Measurements from ENCODE around the gene SPTLC1.
A peak's percentile ranks its signal among the peaks of the same experiment; 100 is the strongest.
"Not testable (repeated sequence)": the region's sequence is repeated elsewhere in the genome, so short reads cannot be mapped to it uniquely, and the experiment has no call there.

Gene SPTLC1

DNA sequence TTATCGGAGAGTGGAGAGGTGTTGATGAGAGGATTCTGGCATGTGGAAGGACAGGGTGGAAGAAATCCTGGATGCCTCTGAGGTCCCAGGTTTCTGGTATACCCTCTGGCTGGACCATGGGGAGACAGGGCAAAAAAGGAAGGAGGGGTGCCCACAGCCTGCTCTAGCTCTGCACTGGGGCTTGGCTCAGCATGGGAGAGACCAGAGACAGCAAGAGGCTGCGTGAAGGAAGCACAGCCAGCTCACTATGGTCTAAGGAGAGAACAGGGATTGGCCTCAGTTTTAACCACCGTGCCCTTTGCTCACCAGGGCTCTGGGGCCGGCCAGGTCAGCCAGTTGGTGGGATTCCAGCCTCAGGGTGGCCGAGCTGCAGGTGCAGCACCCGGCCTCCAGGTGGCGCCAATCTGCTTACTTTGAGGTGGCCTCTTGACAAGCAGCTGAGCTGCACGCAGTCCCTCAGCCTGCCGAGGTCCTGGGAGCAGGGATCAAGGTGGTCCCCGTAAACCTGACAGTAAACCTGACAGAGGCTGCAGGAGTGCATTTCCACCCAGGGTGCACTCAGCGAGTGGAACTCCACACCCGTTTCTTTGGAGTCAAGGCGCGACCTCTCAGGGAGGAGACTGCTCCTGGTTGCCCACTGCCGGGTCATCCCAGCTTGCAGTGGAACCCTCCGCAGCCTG is 25.0 kb upstream of the SPTLC1 start:
- DNase-seq, result peak; percentile 72

DNA sequence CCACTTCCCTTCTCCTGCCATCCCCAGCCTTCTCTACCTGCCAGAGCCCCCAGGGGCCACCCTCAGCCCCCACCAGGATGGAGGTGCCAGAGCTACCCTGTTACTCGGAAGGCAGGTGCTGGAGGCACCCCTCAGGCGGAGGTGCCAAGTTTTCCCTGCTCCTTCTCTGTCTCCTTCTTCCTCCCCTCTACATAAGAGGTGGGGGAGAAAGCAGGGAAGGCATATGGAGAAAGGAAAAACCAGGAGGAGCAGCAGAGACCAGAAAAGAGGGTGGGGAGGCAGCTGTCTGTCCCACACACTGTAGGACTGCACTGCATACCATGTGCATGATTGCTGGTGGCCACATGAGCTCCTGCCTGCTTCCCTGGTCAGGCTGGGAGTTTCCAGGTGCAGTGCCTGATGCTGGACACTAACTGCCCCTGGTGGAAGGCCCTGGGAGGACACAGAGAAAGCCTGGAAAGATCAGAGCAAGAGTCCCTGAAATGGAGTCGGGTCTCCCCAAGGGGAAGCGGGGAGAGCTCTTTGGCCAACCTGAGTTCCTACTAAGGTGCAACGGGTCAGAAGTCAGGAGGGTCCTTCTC is 23.8 kb upstream of the SPTLC1 start:
- DNase-seq, result not testable (repeated sequence)

DNA sequence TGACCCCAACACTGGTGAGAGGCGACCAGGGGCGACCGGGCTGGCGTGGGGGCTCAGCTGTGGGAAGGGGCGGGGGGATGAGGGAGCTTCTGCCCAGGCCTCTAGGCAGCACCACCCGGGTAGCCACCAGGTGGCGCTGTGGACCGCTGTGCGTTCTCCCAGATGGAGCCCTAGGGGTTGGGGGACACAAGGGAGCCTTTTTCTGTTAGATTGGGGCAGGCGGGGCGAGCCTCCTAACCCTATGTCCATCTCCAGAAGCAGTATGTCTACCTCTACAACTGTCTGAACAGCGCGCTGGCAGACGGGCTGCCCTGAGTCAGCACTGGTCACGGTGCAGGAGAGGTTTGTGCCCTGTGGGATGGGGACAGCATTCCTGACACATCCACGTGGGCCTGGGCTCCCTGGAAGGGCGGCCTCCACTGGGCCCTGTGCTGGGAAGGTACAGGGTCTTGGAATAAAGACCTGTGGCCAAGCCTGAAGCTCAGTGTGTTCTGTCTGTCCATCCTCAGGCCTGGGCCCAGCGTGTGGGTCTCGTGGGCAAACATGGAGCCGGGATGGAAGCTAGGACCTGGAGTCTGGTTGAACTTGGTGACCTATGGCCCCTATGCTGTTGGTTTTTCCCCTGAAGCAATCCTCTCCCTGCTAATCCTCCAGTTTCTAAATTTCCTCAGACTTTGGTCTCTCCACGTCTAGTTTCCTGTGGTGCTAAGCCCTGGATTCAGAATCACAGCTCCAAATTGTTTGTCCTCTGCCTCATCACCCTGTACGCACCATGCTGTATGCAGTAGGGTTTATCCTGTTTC is 23.1 kb upstream of the SPTLC1 start:
- peak; percentile 76 for DNase-seq

DNA sequence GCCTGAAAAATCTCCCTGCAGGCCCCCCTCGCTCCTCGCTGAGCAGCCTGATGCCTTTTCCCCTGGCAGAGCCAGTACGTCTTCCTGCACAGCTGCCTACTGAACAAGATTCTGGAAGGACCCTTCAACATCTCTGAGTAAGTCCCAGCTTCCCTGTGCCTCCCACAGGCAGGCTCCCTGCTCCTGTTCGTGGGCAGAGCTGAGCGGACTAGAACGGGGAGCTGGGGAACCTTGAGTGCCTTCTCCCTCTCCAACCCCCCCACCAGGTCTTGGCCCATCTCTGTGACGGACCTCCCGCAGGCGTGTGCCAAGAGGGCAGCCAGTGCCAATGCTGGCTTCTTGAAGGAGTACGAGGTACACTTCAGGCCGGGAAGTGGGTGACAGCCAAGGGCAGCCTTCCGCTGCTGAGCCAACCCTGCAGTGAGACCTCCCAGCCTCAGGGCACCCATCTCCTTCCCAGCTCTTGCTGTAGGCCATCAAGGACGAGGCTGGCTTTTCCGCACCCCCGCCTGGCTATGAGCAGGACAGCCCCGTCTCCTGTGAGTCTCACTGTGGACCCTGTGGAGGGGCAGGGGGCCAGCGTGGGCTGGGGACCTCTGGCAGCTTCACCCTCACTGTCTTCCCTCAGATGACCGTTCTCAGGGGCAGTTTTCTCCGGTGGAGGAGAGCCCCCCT is 21.1 kb upstream of the SPTLC1 start:
- no peak for DNase-seq

DNA sequence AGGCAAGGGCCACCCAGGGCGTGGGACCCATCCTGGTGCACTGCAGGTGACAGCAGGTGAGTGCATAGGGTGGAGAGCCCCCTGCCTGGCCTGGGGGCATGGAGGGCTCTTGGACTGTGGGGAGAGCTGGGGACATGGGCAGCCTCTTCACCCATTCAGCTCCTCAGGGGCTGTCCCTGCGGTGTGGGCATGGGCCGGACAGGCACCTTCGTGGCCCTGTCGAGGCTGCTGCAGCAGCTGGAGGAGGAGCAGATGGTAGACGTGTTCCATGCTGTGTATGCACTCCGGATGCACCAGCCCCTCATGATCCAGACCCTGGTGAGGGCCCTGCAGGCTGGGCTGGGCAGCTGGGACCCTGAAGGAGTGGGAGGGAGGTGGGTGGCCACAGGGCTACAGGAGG is 20.4 kb upstream of the SPTLC1 start:
- no peak for DNase-seq

DNA sequence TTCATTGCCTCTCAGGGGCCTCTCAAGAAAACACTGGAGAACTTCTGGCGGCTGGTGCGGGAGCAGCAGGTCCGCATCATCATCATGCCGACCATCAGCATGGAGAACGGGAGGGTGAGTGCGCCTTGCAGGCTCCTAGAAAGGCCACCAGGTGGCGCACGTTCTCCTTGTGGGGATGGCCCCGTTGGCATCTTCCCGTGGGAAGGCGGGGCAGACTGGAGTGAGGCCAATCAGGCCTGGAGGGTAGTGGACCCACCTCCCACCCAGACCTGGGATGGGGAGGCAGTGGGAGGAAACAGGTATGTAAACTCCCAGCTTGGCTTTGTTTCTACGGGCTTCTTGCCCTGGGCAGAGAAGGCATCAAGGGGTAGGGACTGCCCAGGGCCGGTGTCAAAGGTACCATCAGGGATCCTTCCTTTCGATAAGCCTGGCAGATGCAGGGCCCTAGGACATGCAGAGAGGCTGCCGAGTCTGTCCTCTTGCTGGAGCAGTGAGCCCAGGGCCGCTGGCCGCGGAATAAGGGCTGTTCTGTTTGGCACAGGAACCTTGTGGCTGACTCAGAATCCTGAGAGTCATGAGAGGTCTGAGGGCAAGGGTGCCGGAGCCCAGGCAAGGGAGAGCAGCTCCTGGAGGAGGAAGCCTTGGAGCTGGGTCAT is 18.9 kb upstream of the SPTLC1 start:
- DNase-seq, result peak; percentile 80

DNA sequence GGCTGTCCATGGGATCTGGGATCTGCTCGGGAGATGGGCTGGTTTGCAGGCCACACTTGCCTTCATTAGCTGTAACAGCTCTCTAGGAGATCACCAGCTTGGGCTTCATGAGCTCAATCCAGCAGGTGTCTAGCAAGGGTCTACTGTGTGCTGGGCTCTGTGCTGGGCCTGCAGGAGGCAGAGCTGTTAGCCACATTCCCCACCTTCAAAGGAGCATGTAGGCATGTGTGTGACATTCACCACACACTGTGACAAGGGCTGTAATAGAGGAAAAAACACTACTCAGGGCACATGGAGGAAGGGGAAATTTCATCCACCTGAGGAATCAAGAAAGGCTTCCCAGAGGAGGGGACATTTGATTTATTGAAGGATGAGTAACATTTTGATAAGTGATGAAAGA is 17.7 kb upstream of the SPTLC1 start:
- not testable (repeated sequence) for DNase-seq

DNA sequence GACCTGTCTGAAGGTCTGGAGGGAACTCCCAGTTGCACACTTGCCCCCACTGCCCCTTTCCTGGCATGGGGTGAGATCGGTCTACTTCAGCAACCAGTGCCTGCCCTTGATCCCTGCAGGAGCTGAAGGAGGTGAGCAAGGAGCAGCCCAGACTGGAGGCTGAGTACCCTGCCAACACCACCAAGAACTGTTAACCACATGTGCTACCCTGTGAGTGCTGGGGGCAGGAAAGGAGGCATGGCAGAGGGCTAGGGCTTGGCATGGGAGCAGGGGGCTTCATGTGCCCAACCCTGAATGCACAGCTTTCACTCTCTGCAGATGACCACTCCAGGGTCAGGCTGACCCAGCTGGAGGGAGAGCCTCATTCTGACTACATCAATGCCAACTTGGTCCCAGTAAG is 17.3 kb upstream of the SPTLC1 start:
- DNase-seq, result no peak

DNA sequence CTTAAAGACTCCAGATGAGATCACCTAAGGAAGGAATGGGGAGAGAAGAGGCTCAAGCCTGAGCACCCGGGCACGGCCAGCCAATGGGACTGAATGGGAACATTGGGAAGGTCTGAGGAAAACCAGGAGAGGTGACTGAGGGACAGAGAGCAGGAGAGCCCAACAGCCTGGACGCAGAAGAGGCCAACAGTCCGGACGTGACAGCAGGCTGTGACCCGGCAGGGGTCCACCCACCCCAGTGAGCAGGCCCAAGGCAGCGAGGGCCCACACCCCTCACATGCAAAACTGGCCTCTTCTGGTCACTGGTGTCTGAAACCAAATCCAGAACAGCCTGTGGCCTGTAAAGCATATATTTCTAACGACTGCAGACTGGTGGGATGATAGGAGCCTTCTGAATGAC is 7.6 kb upstream of the SPTLC1 start:
- no peak for DNase-seq

DNA sequence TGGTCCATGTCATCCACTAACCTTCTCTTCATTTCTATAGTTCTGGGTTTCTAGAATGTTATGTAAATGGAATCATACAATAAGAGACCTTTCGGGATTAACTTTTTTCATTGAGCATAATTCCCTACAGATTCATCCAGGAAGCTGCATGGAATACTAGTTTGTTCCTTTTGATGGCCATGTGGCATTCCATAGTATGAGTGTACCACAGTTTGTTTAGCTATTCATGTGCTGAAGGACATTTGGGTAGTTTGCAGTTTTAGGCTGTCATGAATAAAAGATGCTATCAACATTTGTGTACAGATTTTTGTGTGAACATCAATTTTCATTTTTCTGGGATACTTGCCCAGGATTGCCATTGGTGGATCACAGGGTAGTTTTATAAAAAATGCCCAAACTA is 6.8 kb upstream of the SPTLC1 start:
- no peak for DNase-seq

DNA sequence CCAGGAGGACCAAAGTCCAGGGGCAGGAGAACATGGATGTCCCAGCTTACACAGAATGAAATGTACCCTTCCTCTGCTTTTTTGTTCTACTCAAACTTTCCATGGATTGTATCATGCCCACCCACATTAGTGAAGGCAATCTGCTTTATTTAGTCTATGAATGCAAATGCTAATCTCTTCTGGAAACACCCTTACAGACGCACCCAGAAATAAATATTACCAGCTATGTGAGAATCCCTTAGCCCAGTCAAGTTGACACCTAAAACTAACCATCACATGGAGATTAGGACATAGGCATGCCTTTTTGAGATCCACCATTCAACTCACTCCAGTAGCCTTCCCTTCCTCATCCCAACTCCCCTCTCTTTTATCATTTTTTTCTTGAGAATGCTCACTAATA is 6.1 kb upstream of the SPTLC1 start:
- no peak for DNase-seq

DNA sequence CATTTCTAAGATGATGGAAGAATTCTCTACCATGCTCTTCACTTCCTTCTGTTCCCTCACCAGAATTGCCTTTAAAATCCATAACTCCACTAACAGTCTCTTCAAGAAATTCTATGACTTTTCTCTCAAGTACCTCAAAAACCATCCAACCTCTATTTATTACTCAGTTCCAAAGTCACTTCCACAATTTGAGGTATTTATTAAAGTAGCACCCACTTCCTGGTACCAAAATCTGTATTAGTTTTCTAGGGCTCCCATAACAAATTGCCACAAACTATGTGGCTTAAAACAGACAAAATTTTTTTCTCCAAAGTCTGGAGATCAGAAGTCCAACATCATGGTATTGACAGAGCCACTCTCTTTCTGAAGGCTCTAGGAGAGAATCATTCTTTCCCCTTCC is 4.9 kb upstream of the SPTLC1 start:
- DNase-seq, result no peak

DNA sequence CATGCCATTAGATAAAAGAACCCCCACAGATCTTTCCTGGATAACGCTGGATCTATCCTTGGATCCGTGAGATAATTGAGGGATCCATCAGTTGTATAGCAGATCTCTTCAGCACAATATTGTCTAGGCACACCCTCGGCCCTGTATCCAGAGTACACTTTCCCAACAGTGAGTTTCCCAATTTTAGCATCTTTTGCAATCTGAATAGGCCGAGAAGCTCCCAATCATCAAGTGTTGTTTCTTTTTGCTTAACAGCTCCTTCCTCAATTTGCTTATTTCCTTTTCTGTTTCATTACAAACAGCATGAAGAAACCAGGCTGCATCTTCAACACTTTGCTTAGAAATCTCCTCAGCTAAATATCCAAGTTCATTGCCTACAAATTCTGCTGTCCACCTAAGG is 4.4 kb upstream of the SPTLC1 start:
- no peak for DNase-seq

DNA sequence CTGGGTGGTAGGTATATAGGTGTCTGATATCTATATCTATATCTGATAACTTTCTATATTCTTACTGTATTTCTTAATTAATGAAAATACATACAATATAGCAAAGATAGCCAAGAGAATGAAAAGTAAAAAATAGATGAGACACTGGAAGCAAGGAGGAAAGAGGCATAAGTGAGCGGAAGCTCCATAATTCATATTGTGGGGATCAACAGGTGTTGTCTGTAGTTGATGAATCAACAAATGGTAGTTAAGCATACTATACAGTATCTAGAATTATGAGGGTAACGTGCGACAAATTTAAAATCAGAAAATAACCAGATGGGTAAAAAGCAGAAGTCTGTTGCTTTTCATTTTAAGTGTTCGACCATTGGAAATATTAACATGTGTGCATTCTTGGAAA is 7.1 kb downstream of the SPTLC1 start:
- DNase-seq, result no peak

DNA sequence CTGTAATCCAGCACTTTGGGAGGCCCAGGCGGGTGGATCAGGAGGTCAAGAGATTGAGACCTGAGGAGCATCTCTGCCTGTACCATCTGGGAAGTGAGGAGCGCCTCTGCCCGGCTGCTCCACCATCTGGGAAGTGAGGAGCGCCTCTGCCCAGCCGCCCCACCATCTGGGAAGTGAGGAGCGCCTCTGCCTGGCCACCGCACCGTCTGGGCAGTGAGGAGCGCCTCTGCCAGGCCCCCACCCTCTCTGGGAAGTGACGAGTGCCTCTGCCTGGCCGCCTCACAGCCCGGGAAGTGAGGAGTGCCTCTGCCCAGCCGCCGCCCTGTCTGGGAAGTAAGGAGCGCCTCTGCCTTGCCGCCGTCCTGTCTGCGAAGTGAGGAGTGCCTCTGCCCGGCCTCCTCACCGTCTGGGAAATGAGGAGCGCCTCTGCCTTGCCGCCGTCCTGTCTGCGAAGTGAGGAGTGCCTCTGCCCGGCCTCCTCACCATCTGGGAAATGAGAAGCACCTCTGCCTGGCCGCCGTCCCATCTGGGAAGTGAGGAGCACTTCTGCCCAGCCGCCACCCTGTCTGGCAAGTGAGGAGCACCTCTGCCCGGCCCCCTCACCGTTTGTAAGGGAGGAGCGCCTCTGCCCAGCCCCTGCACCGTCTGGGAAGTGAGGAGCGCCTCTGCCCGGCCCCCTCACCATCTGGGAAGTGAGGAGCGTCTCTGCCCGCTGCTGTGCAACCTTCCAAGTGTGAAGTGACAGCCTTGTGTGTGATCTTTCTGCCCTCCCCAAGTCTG is 9.6 kb downstream of the SPTLC1 start:
- not testable (repeated sequence) for DNase-seq

DNA sequence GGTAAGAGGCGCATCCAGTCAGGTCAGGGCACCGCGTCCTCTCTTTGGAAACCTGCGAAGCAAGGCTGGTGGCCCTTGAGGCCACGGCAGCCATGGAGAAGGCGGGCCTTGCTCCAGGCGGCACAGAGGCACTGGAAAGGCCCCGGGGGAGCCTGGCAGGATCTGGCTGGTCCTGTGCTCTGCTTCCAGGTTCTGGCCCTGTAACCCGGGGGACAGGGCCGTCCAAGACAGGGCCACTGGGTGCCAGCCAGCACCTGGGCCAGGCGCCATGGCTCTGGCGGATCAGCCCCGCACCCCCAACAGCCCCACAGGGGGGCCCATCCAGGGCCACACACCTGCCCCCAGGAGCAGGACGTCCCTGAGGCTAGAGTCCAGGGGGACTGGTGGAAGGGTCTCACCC is 11.6 kb downstream of the SPTLC1 start:
- DNase-seq, result not testable (repeated sequence)

DNA sequence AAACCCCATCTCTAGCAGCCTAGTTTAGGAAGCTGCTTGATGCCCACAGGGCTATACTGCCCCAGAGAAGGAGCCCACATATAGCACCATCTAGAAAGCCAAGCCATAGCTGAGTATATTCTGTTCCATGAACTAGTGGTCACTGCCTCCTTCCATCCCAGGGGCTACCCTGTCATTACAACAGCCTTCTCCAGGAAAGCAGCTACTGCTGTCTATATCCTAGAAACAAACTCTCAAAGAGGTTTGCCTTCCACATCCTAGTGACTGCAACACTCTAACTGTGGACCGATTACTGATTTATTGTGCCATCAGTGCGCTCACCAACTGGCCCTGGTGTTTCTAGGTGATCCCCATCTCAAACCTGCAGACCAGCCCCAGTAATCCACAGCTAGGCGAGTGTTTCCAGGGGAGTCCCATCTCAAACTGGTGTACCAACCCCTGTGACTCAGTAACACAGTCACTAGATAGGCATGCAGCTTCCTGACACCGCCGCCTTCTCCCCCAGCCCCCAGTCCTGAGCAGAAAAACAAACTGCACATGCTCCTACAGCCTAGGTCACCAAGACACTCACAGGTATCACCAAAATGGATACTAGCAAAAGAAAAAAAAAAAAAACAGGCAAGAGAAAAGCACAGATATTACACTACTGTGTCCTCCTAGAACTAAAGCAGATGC is 14.8 kb downstream of the SPTLC1 start:
- DNase-seq, result no peak

DNA sequence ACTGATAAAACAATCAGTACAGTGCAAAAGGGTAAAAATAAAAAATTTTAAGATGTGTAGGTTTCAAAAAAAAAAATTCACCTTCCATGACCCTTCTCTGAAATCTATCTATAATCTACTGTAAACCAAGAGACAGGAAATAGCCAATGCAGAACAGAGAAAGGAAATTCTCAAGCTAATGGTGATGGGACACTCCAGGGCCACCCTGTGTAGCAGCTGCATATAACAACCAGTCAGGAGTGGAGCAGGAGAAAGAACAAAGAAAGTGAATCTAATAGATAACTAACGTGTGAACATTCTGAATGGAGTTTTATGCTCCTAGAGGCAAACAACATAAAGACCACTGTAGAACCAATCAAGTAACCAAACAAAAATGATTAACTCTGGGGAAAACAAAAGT is 16.6 kb downstream of the SPTLC1 start:
- no peak for DNase-seq

DNA sequence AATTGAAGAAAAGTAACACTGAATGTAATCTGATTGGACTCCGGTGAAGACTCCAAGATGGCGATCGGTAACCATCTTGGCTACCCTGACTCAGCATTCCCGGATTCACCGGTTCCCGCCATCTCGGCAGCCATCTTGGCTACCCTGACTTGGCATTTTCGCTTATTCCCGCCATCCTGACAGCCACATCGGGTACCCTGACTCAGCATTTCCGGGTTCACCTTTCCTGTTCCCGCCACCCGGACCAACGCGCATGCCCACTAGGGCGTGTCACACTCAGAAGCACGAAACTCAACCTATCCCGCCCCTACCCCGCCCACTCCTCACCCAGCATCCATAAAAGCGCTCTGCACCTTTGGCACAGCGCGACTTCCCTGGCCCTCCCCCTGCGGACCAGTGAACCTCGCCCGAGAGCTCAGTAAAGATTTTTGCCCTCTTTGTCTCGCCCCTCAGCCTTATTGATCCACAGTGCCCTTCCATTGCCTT is 17.2 kb downstream of the SPTLC1 start:
- DNase-seq, result peak; percentile 76

DNA sequence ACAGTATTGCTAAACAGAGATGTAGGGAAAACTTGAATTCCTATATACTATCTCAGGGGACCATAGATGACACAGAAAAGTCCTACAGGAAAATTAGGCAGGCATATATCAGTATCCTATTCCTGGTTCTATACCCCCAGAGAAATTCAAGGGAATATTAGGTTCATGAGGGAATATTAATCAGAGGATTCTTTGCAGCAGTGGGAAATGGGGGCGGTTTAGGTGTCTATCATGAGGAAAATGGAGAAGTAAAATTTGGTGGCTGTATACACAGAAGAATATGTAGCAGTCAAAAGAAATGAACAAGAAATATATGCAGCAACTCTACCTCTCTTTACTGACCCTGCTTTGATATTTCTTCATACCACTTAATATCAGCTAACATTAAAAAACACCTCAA is 20.0 kb downstream of the SPTLC1 start:
- DNase-seq, result no peak

DNA sequence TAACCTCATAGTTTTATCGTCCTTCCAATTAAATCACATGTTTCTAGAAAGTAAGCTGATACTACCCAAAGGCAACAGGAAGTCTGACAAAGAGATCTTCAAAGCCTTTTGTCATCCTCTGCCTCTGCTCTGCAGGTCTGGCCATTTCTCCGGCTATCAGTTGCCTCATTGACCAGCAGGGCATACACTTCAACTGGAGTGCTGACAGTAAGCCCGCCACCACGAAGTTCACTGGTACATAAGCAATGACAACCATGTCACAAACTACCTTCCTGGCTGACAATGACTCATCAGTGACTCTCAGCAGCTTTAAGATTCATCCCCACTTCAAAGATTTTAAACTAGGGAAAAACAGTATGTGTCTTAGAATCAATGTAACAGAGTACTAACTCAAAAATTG is 20.6 kb downstream of the SPTLC1 start:
- DNase-seq, result peak; percentile 70

DNA sequence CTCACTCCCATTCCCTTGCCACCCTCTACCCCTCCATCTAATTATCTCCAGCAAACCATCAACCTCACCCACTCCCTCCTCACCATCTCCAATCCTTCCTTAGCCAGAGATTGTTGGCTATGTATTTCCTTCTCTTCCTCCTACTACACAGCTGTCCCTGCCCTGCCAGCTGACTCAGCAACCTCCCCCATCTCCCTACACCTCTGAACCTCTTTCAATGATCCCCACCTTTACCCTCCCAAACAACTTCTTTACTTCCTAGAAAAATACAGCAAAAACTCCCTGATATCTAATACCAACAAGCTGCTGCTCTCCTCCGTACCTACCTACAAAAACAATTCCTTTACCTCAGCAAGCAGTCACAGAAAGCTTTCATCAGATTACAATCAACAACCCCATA is 37.3 kb downstream of the SPTLC1 start:
- DNase-seq, result no peak

All from activated CD4-positive, alpha-beta T cell treated with anti-CD3 and anti-CD28 coated beads, Interleukin-2, amount 50 U/mL, for 16 hours (primary cell).